Nephron (organoid): Measurements from ENCODE around the gene PEX5L.
"Not testable (repeated sequence)": the region's sequence is repeated elsewhere in the genome, so short reads cannot be mapped to it uniquely, and the experiment has no call there.

Experiments used
- H3K27ac Mint-ChIP-seq, 3 experiments: 2 replicates each; pipeline ENCODE4 v1.8.0; 2020; ENCODE audit warnings: mixed read lengths in 3 of 3, mild to moderate bottlenecking in 2 of 3, moderate library complexity in 1 of 3
- H3K27me3 Mint-ChIP-seq: 2 replicates; pipeline ENCODE4 v1.8.0; 2021; ENCODE audit warnings: low read depth, mild to moderate bottlenecking, moderate library complexity, mixed read lengths
- H3K36me3 Mint-ChIP-seq: 2 replicates; pipeline ENCODE4 v1.8.0; 2020; ENCODE audit warnings: low read depth, mixed read lengths
- H3K4me1 Mint-ChIP-seq: 2 replicates; pipeline ENCODE4 v1.8.0; 2020; ENCODE audit warnings: mixed read lengths
- H3K4me3 Mint-ChIP-seq, 3 experiments: 2 replicates each; pipeline ENCODE4 v1.8.0; 2020; ENCODE audit warnings: mild to moderate bottlenecking in 3 of 3, mixed read lengths in 3 of 3, moderate library complexity in 2 of 3
- H3K9me3 Mint-ChIP-seq: 2 replicates; pipeline ENCODE4 v1.8.0; 2020; ENCODE audit warnings: mixed read lengths
- TF ChIP-seq, protein P1 (sequence below), 3 experiments: fragments of 200-600 bp; sonication (generic); IDR thresholded peaks; one replicate each; pipeline ENCODE4 v1.5.0; 2021; ENCODE audit warnings: antibody characterized with exemption in 3 of 3; ENCODE audit not compliant: unreplicated experiment in 3 of 3

PEX5L gene

DNA sequence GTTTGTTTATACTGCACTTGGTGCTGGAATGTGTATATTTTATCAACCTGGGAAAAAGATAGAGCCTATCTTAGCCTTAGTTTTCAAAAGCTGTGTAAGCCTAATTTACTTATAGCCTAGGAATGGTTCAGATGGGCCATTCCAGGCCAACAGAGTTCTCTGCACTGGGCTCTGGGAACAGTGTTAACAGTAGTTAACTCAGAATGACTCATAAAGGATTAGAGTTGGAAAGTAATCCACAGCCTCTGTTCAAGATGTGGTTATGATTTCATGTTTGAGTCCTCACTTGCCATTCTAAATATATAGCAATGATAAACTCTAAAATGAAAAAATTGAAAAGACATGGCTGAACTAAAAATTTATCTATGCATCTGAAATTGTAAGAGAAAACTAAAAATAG lies 22.6 kb upstream of the PEX5L start:
- Mint-ChIP-seq H3K9me3 (no peaks in the 10 kb centered on the region), H3K27ac (no peak overlapping the region), H3K36me3 (no peaks in the 10 kb centered on the region), H3K27me3 (no peaks in the 10 kb centered on the region), H3K4me3 (no peak overlapping the region), H3K4me1 (no peaks in the 10 kb centered on the region)
- TF ChIP-seq, protein P1, sequence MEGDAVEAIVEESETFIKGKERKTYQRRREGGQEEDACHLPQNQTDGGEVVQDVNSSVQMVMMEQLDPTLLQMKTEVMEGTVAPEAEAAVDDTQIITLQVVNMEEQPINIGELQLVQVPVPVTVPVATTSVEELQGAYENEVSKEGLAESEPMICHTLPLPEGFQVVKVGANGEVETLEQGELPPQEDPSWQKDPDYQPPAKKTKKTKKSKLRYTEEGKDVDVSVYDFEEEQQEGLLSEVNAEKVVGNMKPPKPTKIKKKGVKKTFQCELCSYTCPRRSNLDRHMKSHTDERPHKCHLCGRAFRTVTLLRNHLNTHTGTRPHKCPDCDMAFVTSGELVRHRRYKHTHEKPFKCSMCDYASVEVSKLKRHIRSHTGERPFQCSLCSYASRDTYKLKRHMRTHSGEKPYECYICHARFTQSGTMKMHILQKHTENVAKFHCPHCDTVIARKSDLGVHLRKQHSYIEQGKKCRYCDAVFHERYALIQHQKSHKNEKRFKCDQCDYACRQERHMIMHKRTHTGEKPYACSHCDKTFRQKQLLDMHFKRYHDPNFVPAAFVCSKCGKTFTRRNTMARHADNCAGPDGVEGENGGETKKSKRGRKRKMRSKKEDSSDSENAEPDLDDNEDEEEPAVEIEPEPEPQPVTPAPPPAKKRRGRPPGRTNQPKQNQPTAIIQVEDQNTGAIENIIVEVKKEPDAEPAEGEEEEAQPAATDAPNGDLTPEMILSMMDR (IDR thresholded peaks at IDR 0.05; ENCODE audit: unreplicated experiment in 3 of 3) = no peak

DNA sequence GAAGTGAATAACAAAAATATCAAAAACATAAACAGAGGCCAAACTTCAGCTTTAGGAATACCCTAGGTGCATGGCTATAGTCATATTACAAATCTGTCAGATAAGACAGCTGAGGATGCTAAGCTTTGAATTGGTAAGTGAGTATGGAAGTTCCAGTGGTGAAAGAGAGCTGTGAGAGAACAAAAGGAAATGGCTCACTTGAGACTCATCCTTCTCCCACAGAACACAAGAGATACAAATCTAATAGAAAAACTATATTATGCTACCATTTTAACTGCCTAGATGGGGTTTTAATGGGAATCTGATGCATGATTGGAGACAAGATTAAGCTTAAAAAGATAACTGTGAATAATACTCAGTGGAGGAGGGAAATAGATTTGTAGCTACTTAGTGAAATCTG lies 21.5 kb upstream of the PEX5L start:
- no peaks in the 10 kb centered on the region for H3K9me3 Mint-ChIP-seq
- no peak overlapping the region for H3K4me3 Mint-ChIP-seq
- H3K4me1 Mint-ChIP-seq = no peaks in the 10 kb centered on the region
- TF ChIP-seq, protein P1 (IDR thresholded peaks at IDR 0.05; ENCODE audit: unreplicated experiment in 3 of 3) = no peak
- no peaks in the 10 kb centered on the region for H3K27me3 Mint-ChIP-seq
- H3K27ac Mint-ChIP-seq = no peak overlapping the region
- no peaks in the 10 kb centered on the region for H3K36me3 Mint-ChIP-seq

DNA sequence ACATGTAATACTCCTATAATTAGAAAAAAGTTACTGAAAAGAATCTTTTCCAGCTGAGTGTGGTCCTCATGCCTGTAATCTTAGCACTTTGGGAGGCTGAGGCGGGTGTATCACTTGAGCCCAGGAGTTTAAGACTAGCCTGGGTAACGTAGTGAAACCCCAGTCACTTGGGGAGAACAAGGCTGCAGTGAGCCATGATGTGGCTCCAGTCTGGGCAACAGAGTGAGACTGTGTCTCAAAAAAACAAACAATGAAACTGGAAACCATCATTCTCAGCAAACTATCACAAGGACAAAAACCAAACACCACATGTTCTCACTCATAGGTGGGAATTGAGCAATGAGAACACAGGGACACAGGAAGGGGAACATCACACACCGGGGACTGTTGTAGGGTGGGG lies 18.9 kb upstream of the PEX5L start:
- H3K4me3 Mint-ChIP-seq, H3K36me3 Mint-ChIP-seq, H3K4me1 Mint-ChIP-seq, H3K27ac Mint-ChIP-seq, H3K27me3 Mint-ChIP-seq, H3K9me3 Mint-ChIP-seq: not testable (repeated sequence)

DNA sequence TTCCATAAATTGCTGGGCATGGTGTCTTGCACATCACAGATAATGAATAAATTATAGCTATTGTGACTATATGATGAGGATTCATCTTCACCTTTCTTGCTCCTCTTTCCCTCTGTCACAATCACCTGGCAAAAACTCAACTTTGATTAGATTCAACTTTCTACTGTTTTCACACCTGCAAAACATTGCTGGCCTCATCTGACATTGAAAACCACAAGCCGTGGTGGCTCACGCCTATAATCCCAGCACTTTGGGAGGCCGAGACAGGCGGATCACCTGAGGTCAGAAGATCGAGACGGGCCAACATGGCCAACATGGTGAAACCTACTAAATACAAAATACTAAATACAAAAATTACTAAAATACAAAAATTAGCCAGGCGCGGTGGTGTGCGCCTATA lies 12.7 kb upstream of the PEX5L start:
- no peaks in the 10 kb centered on the region for H3K36me3 Mint-ChIP-seq
- no peak overlapping the region for H3K27ac Mint-ChIP-seq
- H3K27me3 Mint-ChIP-seq = no peaks in the 10 kb centered on the region
- no peak overlapping the region for H3K4me3 Mint-ChIP-seq
- H3K4me1 Mint-ChIP-seq = no peaks in the 10 kb centered on the region
- no peaks in the 10 kb centered on the region for H3K9me3 Mint-ChIP-seq
- TF ChIP-seq, protein P1 (IDR thresholded peaks at IDR 0.05; ENCODE audit: unreplicated experiment in 3 of 3) = no peak

DNA sequence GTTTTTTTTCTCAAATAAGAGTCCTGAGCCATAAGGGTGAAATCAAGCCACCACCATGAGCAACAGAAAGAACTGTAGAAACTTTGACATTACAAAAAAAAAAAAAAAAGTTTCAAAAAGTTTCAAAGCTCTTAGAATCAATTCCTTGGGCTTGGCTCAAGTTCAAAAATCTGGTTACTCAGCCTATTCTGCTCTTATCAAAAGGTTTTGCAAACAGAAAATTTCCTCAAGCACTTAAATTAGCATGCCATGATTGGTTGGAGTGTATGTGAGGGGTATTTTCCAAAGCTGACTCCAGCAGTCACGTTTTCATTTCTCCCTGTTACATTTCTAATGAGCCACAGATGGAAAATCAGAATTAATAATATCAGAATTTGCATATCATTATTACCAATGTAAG lies 12.1 kb upstream of the PEX5L start:
- TF ChIP-seq, protein P1 (IDR thresholded peaks at IDR 0.05; ENCODE audit: unreplicated experiment in 3 of 3) = no peak
- H3K36me3 Mint-ChIP-seq = no peaks in the 10 kb centered on the region
- no peaks in the 10 kb centered on the region for H3K4me1 Mint-ChIP-seq
- H3K4me3 Mint-ChIP-seq = no peak overlapping the region
- H3K27me3 Mint-ChIP-seq = no peaks in the 10 kb centered on the region
- H3K9me3 Mint-ChIP-seq = no peaks in the 10 kb centered on the region
- no peak overlapping the region for H3K27ac Mint-ChIP-seq

DNA sequence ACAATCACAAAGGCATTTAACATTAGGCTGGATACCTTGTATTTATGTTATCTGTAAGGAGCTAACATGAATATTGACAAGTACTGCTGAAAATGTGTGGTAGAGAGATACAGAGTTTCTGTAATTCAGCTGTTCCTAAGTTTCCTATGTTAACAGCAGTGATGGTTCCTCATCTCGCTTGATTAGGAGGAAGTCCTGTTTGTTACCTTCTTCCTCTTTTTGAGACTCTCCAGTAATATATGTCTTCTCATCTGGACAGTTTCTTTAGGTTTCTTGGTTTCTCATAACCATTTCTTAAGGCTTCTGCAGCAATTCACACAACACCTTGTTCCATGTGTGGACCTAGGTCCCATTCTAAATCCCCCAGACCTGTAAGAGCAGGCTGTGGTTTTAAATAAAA lies 11.4 kb upstream of the PEX5L start:
- TF ChIP-seq, protein P1 (IDR thresholded peaks at IDR 0.05; ENCODE audit: unreplicated experiment in 3 of 3) = no peak
- H3K4me1 Mint-ChIP-seq = no peaks in the 10 kb centered on the region
- H3K4me3 Mint-ChIP-seq = no peak overlapping the region
- no peaks in the 10 kb centered on the region for H3K36me3 Mint-ChIP-seq
- H3K27ac Mint-ChIP-seq = no peak overlapping the region
- H3K27me3 Mint-ChIP-seq = no peaks in the 10 kb centered on the region
- no peaks in the 10 kb centered on the region for H3K9me3 Mint-ChIP-seq

DNA sequence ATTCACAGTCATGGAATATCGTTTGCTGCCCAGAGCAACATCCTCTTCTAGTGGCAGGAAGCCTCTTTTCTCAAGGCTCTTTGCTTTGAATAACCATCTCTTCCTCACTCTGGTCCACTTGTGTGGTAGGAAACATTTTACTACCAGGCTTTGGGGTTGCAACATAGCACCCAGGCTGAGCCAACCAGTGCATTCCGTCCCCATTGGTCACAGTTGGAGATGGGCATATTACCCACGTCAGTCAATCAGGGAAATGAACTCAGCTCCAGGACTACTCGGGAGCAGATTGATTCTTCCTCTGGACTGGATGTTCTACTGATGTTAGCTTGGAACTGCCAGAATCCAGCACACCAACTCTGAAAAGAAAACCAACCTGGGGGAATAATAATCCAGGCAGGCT lies 4.2 kb upstream of the PEX5L start:
- H3K9me3 Mint-ChIP-seq = no peaks in the 10 kb centered on the region
- no peak overlapping the region for H3K27ac Mint-ChIP-seq
- peaks cover 56% of the 10 kb centered on the region for H3K27me3 Mint-ChIP-seq
- H3K4me1 Mint-ChIP-seq = peaks cover 8% of the 10 kb centered on the region
- TF ChIP-seq, protein P1 (IDR thresholded peaks at IDR 0.05; ENCODE audit: unreplicated experiment in 3 of 3) = no peak
- H3K36me3 Mint-ChIP-seq = no peaks in the 10 kb centered on the region
- H3K4me3 Mint-ChIP-seq = no peak overlapping the region
